Heart left ventricle (tissue), 13 donors: ENCODE data around the gene GNS.

Source experiments
- CTCF ChIP-seq, 12 donors: fragments of 200-600 bp; sonication (generic) in 4 of 12; IDR thresholded peaks; one replicate each; pipeline versions ENCODE4 v1.5.0 to v1.8.0; 2018 to 2022; ENCODE audit warnings: antibody characterized with exemption in 12 of 12, mild to moderate bottlenecking in 5 of 12
- POLR2A ChIP-seq, 2 donors: fragments of 450-650 bp; IDR thresholded peaks; one replicate each; pipeline ENCODE4 v1.6.1; 2017; ENCODE audit warnings: antibody characterized with exemption in 2 of 2, mild to moderate bottlenecking in 2 of 2, moderate library complexity in 2 of 2
- donor health status: ischemic (EF 13 %, LVEDD 7.1; RV severe dilation, severe dysfunction).
- donor health status: DM: no; HTN: yes; CAD: no.
- donor health status: DM: no; HTN: no; CAD: no.
- donor health status: ischemic (EF 25% LVEDD 6.9; RV normal size, moderate dysfunction).
- donor health status: ischemic (EF 25% LVEDD 5.7; RV mildly dilated, moderate dysfunction).
- donor health status: ischemic (EF 35%, LVEDD 5.7; RV mildly dilated, moderate dysfunction).
- donor health status: nonischemic (EF 11% LVEDD 7.7; RV severe dilation, severe dysfunction).
- donor health status: DM: yes; HTN: yes; CAD: no.
- donor health status: PGD.
- donor health status: ischemic (EF 29% LVEDD 5.4; RV normal size, mild dysfunction).
- donor health status: nonischemic (EF 23%, LVEDD 6.1; RV moderate dilation, normal function).

GRCh38 chr12:64781280-64782190, 22.3 kb upstream of the GNS start:
- no peak for TF ChIP-seq CTCF (IDR thresholded peaks at IDR 0.05)
- TF ChIP-seq POLR2A (IDR thresholded peaks at IDR 0.05), result no peak
